BE2C (cell line): ENCODE results near the gene PPP1CA.
"Not testable (repeated sequence)": the region's sequence is repeated elsewhere in the genome, so short reads cannot be mapped to it uniquely, and the experiment has no call there.

Source experiments
- DNase-seq: peaks from one replicate; pipeline ENCODE4 v3.0.0-alpha.2; 2020
- H3K27me3 ChIP-seq: fragments of 250-450 bp; sonication (Bioruptor Pico); 2 replicates; pipeline ENCODE4 v1.5.1; 2020; ENCODE audit warnings: mild to moderate bottlenecking
- H3K36me3 ChIP-seq: fragments of 250-450 bp; sonication (Bioruptor Pico); 2 replicates; pipeline ENCODE4 v1.5.1; 2020; ENCODE audit warnings: mild to moderate bottlenecking
- H3K4me1 ChIP-seq: fragments of 250-450 bp; sonication (Bioruptor Pico); 2 replicates; pipeline ENCODE4 v1.5.1; 2020
- H3K4me3 ChIP-seq: 2 replicates; pipeline ENCODE4 v1.5.1; 2011; ENCODE audit warnings: low read depth, low read length
- H3K9me3 ChIP-seq: fragments of 250-450 bp; sonication (Bioruptor Pico); 2 replicates; pipeline ENCODE4 v1.5.1; 2020
- TF ChIP-seq, protein P1 (sequence below): IDR thresholded peaks from 2 replicates; pipeline ENCODE4 v1.5.1; 2012; ENCODE audit warnings: mild to moderate bottlenecking, low read depth, low read length

The PPP1CA gene

GRCh38 chr11:67429722-67430121 lies 28.1 kb upstream of the PPP1CA start:
- peaks cover 4% of the 10 kb centered on the region; the same call in 1 of the 2 replicates for H3K4me1 ChIP-seq
- TF ChIP-seq, protein P1, sequence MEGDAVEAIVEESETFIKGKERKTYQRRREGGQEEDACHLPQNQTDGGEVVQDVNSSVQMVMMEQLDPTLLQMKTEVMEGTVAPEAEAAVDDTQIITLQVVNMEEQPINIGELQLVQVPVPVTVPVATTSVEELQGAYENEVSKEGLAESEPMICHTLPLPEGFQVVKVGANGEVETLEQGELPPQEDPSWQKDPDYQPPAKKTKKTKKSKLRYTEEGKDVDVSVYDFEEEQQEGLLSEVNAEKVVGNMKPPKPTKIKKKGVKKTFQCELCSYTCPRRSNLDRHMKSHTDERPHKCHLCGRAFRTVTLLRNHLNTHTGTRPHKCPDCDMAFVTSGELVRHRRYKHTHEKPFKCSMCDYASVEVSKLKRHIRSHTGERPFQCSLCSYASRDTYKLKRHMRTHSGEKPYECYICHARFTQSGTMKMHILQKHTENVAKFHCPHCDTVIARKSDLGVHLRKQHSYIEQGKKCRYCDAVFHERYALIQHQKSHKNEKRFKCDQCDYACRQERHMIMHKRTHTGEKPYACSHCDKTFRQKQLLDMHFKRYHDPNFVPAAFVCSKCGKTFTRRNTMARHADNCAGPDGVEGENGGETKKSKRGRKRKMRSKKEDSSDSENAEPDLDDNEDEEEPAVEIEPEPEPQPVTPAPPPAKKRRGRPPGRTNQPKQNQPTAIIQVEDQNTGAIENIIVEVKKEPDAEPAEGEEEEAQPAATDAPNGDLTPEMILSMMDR = no peak
- no peaks in the 10 kb centered on the region for H3K9me3 ChIP-seq
- peaks cover 40% of the 10 kb centered on the region for H3K36me3 ChIP-seq
- no peak for DNase-seq
- H3K27me3 ChIP-seq = no peaks in the 10 kb centered on the region
- H3K4me3 ChIP-seq = no peak overlapping the region

DNA sequence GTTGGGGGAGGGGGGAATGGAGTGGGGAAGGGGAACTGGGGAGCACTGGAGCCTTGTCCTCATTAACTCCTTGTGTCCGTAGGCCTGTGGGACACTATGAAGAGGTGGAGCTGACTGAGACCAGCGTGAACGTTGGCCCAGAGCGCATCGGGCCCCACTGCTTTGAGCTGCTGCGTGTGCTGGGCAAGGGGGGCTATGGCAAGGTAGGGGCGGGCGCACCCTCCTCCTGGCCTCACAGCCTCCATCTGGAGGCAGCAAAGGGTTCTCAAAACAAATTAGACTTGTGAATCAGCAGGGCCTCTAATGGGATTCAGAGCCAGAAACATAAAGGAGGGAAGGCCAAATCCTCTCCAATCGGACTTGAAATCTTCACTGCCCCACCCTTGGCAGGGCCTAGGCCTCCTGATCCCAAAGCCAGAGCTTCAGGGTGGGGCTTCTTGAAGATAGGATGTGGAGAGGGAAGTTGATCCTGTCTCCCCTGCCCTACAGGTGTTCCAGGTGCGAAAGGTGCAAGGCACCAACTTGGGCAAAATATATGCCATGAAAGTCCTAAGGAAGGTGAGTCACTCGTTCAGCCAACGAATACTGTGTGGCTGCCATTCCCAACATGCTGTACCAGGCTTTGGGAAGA lies 27.5 kb upstream of the PPP1CA start:
- Histone ChIP-seq H3K9me3 (no peaks in the 10 kb centered on the region), H3K36me3 (peaks cover 35% of the 10 kb centered on the region), H3K27me3 (no peaks in the 10 kb centered on the region), H3K4me3 (peak overlapping the region; percentile 99), H3K4me1 (peaks cover 4% of the 10 kb centered on the region; the same call in 1 of the 2 replicates)
- TF ChIP-seq, protein P1 = no peak
- no peak for DNase-seq

- peak; percentile 98 for DNase-seq
- peak within 1 kb of the TSS; percentile 99 for H3K4me3 ChIP-seq
- TF ChIP-seq, protein P1 = no peak
- peaks cover 26% of the 10 kb centered on the region for H3K36me3 ChIP-seq
- H3K4me1 ChIP-seq = peaks cover 4% of the 10 kb centered on the region; the same call in 1 of the 2 replicates
- no peaks in the 10 kb centered on the region for H3K9me3 ChIP-seq
- H3K27me3 ChIP-seq = no peaks in the 10 kb centered on the region
Measured at GRCh38 chr11:67428052-67429001, 26.7 kb upstream of the PPP1CA start, which contains the start of gene RPS6KB2. RPS6KB2 (plus strand) TSS chr11:67428494; CDS start chr11:67428546, 52 bp downstream.

GRCh38 chr11:67427364-67427859 lies 25.8 kb upstream of the PPP1CA start:
- Histone ChIP-seq H3K36me3 (peaks cover 21% of the 10 kb centered on the region), H3K4me3 (peak overlapping the region; percentile 99)
- H3K27me3 ChIP-seq, H3K4me1 ChIP-seq, H3K9me3 ChIP-seq, DNase-seq: not testable (repeated sequence)

GRCh38 chr11:67423891-67424613 lies 22.4 kb upstream of the PPP1CA start:
- Histone ChIP-seq H3K36me3 (no peaks in the 10 kb centered on the region), H3K4me3 (no peak overlapping the region), H3K27me3 (0 out of 2 replicates have a peak, but pooled peaks cover 2% of the 10 kb centered on the region), H3K9me3 (no peaks in the 10 kb centered on the region), H3K4me1 (peaks cover 5% of the 10 kb centered on the region)
- TF ChIP-seq, protein P1 = no peak
- DNase-seq = no peak

- Histone ChIP-seq H3K9me3 (no peaks in the 10 kb centered on the region), H3K4me1 (peaks cover 5% of the 10 kb centered on the region), H3K36me3 (no peaks in the 10 kb centered on the region), H3K4me3 (no peak overlapping the region), H3K27me3 (0 out of 2 replicates have a peak, but pooled peaks cover 2% of the 10 kb centered on the region)
- no peak for DNase-seq
- TF ChIP-seq, protein P1 = no peak
Measured at GRCh38 chr11:67423466-67423865, 21.8 kb upstream of the PPP1CA start.
